Prostate gland (tissue), 2 donors: ENCODE data around the gene VWA5B2. TPM values are rescaled to one million over a fixed set of nuclear protein-coding genes. Genes with fewer than 3 reads are reported as not detected.

Experiments
- DNase-seq: peaks from one replicate; pipeline ENCODE4 v3.0.0-alpha.2; 2019; ENCODE audit warnings: low spot score
- H3K27ac ChIP-seq, 2 donors: fragments of 200-600 bp; sonication (generic); 2 replicates each; pipeline ENCODE4 v1.5.1; 2017 to 2019
- H3K27me3 ChIP-seq: fragments of 200-600 bp; sonication (generic); replicated peaks from 2 replicates; pipeline ENCODE4 v1.5.1; 2019; ENCODE audit not compliant: insufficient read depth
- H3K36me3 ChIP-seq, 2 donors: fragments of 200-600 bp; sonication (generic); 1 replicate in 1 of 2; 2 replicates in 1 of 2; pipeline versions ENCODE4 v1.5.1 to v1.8.1; 2017 to 2019
- H3K4me1 ChIP-seq: fragments of 200-600 bp; sonication (generic); replicated peaks from 2 replicates; pipeline ENCODE4 v1.5.1; 2019
- H3K4me3 ChIP-seq, 2 donors: fragments of 200-600 bp; sonication (generic); 2 replicates each; pipeline ENCODE4 v1.5.1; 2017 to 2019
- H3K9me3 ChIP-seq: fragments of 200-600 bp; sonication (generic); 2 replicates; pipeline ENCODE4 v1.5.1; 2017
- CTCF ChIP-seq, 4 experiments: fragments of 200-600 bp in 2 of 4; fragments of 450-650 bp in 2 of 4; sonication (generic) in 2 of 4; IDR thresholded peaks; 1 replicate in 3 of 4; 2 replicates in 1 of 4; pipeline ENCODE4 v1.5.1; 2016 to 2019; ENCODE audit warnings: antibody characterized with exemption in 4 of 4, mild to moderate bottlenecking in 2 of 4, moderate library complexity in 2 of 4
- POLR2A ChIP-seq: fragments of 450-650 bp; IDR thresholded peaks from one replicate; pipeline ENCODE4 v1.6.1; 2016; ENCODE audit warnings: antibody characterized with exemption, mild to moderate bottlenecking
- POLR2AphosphoS5 ChIP-seq: sonication (generic); formaldehyde crosslinking; IDR thresholded peaks from one replicate; pipeline ENCODE4 v1.6.1; 2017; ENCODE audit warnings: antibody characterized with exemption
- WGBS: methylation state at CpG from one replicate; pipeline ENCODE4 v1.1.5; 2018; 5-methylcytosine and 5-hydroxymethylcytosine counted together
- intact Hi-C: fragments of 100-400 bp; cut with DNase I; formaldehyde crosslinking; loops from one replicate; pipeline ENCODE4 v1.14.2; 2022
- total RNA-seq, 2 donors: library from RNA; depleted of rRNA; stranded (reverse); fragments of >200 nt; gene quantifications; one replicate each; pipeline ENCODE4 v1.1.0, GENCODE V29; 2016

VWA5B2 gene
- total RNA-seq, result 1 to 10 TPM in 1 of 2 donors, under 1 TPM in 1; 0.46 to 7.8 TPM

- WGBS, result under 1% methylated on average over 29 of the region's 66 CpGs
- peak; percentile 37 for DNase-seq
- Histone ChIP-seq H3K27me3 (no peaks in the 10 kb centered on the region), H3K27ac (no peak within 1 kb of the TSS), H3K9me3 (no peaks in the 10 kb centered on the region), H3K4me3 (peak within 1 kb of the TSS; percentile 29 to 38), H3K36me3 (no peaks in the 10 kb centered on the region), H3K4me1 (peaks cover 9% of the 10 kb centered on the region)
- intact Hi-C loops, result no loop called here
- TF ChIP-seq POLR2A, result peak; percentile 23
- peak in 2 of 4 experiments; percentile 42 to 54 for TF ChIP-seq CTCF (IDR thresholded peaks at IDR 0.05)
- TF ChIP-seq POLR2AphosphoS5, result no peak
Observed at GRCh38 chr3:184229394-184230080, at the start of gene VWA5B2. Gene VWA5B2, plus strand, starts transcription at chr3:184229585. Its CDS starts 944 bp downstream, at chr3:184230529.

DNA sequence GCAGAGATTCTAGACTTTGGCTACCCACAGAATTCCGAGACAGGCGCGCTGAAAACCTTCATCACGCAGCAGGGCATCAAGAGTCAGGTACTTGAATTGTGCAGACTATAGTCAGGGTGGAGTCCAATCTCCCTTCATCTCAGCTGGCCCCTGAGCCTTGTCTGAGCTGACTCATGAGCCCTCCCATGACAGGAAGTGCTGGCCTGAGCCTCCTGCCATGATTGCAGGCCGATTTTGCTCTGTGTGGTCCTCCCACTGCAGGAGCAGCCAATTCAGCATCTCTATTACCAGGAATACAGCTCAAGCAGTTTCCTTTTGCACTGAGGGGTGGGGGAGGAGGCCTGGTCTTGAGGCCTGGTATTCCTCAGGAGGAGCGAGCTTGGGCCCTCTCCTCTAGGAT, 49.2 kb upstream of the VWA5B2 start:
- Histone ChIP-seq H3K27me3 (no peaks in the 10 kb centered on the region), H3K9me3 (no peaks in the 10 kb centered on the region), H3K36me3 (peaks cover 33% of the 10 kb centered on the region in 2 donors), H3K4me3 (no peak overlapping the region), H3K4me1 (peaks cover 13% of the 10 kb centered on the region), H3K27ac (no peak overlapping the region)
- TF ChIP-seq CTCF (IDR thresholded peaks at IDR 0.05), result no peak
- no peak for TF ChIP-seq POLR2A
- no peak for TF ChIP-seq POLR2AphosphoS5
- 94% methylated on average over 6 of the region's 6 CpGs for WGBS
- DNase-seq, result no peak
- intact Hi-C loops, result no loop called here

DNA sequence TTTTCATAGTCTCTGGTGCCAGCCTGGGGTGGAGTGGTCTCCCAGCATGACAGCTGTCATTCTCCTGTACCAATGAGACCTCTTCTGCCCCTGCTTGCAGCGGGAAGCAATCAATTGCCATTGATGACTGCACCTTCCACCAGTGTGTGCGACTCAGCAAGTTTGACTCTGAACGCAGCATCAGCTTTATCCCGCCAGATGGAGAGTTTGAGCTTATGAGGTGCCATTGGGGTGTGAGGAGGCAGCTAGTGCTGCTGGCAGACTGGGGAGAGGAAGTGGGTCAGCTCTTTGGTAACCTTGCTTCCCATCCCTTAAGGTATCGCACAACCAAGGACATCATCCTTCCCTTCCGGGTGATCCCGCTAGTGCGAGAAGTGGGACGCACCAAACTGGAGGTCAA, 47.8 kb upstream of the VWA5B2 start:
- no peak overlapping the region for H3K27ac ChIP-seq
- H3K4me3 ChIP-seq, result no peak overlapping the region
- peaks cover 15% of the 10 kb centered on the region for H3K4me1 ChIP-seq
- no peaks in the 10 kb centered on the region for H3K27me3 ChIP-seq
- DNase-seq, result no peak
- WGBS, result 95% methylated on average over 9 of the region's 9 CpGs
- H3K36me3 ChIP-seq, result peaks cover 33% of the 10 kb centered on the region in 2 donors
- no peaks in the 10 kb centered on the region for H3K9me3 ChIP-seq
- TF ChIP-seq POLR2A (no peak), CTCF (IDR thresholded peaks at IDR 0.05) (no peak), POLR2AphosphoS5 (no peak)
- intact Hi-C loops, result no loop called here

GRCh38 chr3:184183679-184184078, 45.7 kb upstream of the VWA5B2 start:
- Histone ChIP-seq H3K9me3 (no peaks in the 10 kb centered on the region), H3K4me3 (no peak overlapping the region), H3K36me3 (peaks cover 28 to 33% of the 10 kb centered on the region in 2 donors), H3K27ac (no peak overlapping the region), H3K27me3 (no peaks in the 10 kb centered on the region), H3K4me1 (peaks cover 12% of the 10 kb centered on the region)
- intact Hi-C loops, result no loop called here
- WGBS, result 75% methylated on average over 5 of the region's 5 CpGs
- TF ChIP-seq POLR2A, result no peak
- no peak for TF ChIP-seq POLR2AphosphoS5
- no peak for TF ChIP-seq CTCF (IDR thresholded peaks at IDR 0.05)
- no peak for DNase-seq
